PC-9 (cell line): Measurements from ENCODE around the gene ELP1. TPM values are rescaled to one million over a fixed set of nuclear protein-coding genes. Genes with fewer than 3 reads are reported as not detected.

Experiments used
- BruUV-seq: library from RNA; stranded (reverse); fragments of 400-500 nt; replicated peaks from 2 replicates; lab custom pipeline; 2021; lab: Mats Ljungman, UMichigan
- CTCF ChIA-PET: fragments of 300-600 bp; sonication (Branson Sonifier 250); formaldehyde crosslinking; loops from one replicate; lab custom pipeline; 2022; ENCODE audit warnings: antibody characterized with exemption; lab: Charles Lee
- POLR2A ChIA-PET: fragments of 300-600 bp; sonication (Branson Sonifier 250); formaldehyde crosslinking; loops from one replicate; lab custom pipeline; 2022; ENCODE audit warnings: antibody characterized with exemption; ENCODE audit not compliant: unreplicated experiment; lab: Charles Lee
- DNase-seq, 2 experiments: peaks; one replicate each; pipeline versions ENCODE4 v3.0.0 to v3.0.0-alpha.2; 2015 to 2022; ENCODE audit warnings: mixed read lengths in 1 of 2
- H2AFZ ChIP-seq: fragments of 200-600 bp; sonication (generic); 2 replicates; pipeline ENCODE4 v1.8.1; 2017; ENCODE audit warnings: antibody characterized with exemption
- H3F3A ChIP-seq: fragments of 200-600 bp; sonication (generic); 2 replicates; pipeline ENCODE4 v1.8.1; 2017; ENCODE audit warnings: antibody characterized with exemption, mild to moderate bottlenecking, low read depth; ENCODE audit not compliant: insufficient read depth
- H3K27ac ChIP-seq: fragments of 200-600 bp; sonication (generic); 2 replicates; pipeline ENCODE4 v1.6.1; 2016; ENCODE audit warnings: mixed run types
- H3K27me3 ChIP-seq: fragments of 200-600 bp; sonication (generic); 2 replicates; pipeline ENCODE4 v1.6.1; 2016; ENCODE audit warnings: low read depth, mixed run types; ENCODE audit not compliant: insufficient read depth
- H3K36me3 ChIP-seq: fragments of 200-600 bp; sonication (generic); 2 replicates; pipeline ENCODE4 v1.6.1; 2016; ENCODE audit warnings: low read depth, mixed run types
- H3K4me1 ChIP-seq: fragments of 200-600 bp; sonication (generic); replicated peaks from 2 replicates; pipeline ENCODE4 v1.6.1; 2016; ENCODE audit warnings: mixed run types; ENCODE audit not compliant: insufficient read depth
- H3K4me2 ChIP-seq: fragments of 200-600 bp; sonication (generic); 2 replicates; pipeline ENCODE4 v1.6.1; 2017; ENCODE audit warnings: mixed run types
- H3K4me3 ChIP-seq: fragments of 200-600 bp; sonication (generic); 2 replicates; pipeline ENCODE4 v1.6.1; 2016; ENCODE audit warnings: mixed run types
- H3K79me2 ChIP-seq: fragments of 200-600 bp; sonication (generic); 2 replicates; pipeline ENCODE4 v1.6.1; 2017; ENCODE audit warnings: low read depth, mixed run types
- H3K9me2 ChIP-seq: fragments of 200-600 bp; sonication (generic); 2 replicates; pipeline ENCODE4 v1.8.1; 2017; ENCODE audit warnings: mild to moderate bottlenecking; ENCODE audit not compliant: insufficient read depth
- H3K9me3 ChIP-seq: fragments of 200-600 bp; sonication (generic); 2 replicates; pipeline ENCODE4 v1.8.1; 2016; ENCODE audit warnings: low read depth; ENCODE audit not compliant: insufficient read depth
- H4K20me1 ChIP-seq: fragments of 200-600 bp; sonication (generic); 2 replicates; pipeline ENCODE4 v1.8.1; 2017; ENCODE audit not compliant: insufficient read depth
- CTCF ChIP-seq: fragments of 200-600 bp; sonication (generic); conservative IDR thresholded peaks from 2 replicates; pipeline ENCODE4 v1.6.1; 2017; ENCODE audit warnings: mixed run types, antibody characterized with exemption, mild to moderate bottlenecking, moderate library complexity
- EZH2 ChIP-seq: fragments of 200-600 bp; sonication (generic); IDR thresholded peaks from 2 replicates; pipeline ENCODE4 v1.8.0; 2017; ENCODE audit warnings: antibody characterized with exemption, low read depth
- intact Hi-C: fragments of 100-400 bp; cut with micrococcal nuclease; formaldehyde crosslinking; loops from one replicate; pipeline ENCODE4 v1.10.0; 2022; ENCODE audit not compliant: unreplicated experiment
- total RNA-seq: library from RNA; stranded (reverse); gene quantifications from 2 replicates; pipeline ENCODE4 v1.2.3, GENCODE V29; 2021

Gene ELP1
- total RNA-seq, 1 experiment from 2014 or later = 35.1 TPM

DNA sequence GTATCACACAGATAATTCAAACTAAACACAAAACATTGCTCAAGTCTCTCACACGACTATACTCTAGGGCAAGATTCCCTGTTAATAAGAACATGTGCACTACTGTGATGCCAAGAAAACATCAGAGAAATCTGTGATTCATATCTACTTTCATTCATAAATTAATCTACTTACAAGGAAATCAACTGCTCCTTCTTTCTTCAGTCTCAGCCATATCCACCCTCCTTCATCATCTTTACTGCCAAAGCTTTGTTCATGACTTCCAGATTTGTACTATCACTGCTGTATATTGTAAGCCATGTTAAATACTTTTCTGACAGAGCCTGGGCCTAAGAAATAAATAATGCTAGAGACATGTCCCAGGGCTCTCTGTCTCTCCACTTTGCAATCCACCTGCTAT, 44.3 kb upstream of the ELP1 start:
- no peak overlapping the region for H3K4me3 ChIP-seq
- no peak overlapping the region for H2AFZ ChIP-seq
- intact Hi-C loops = no loop called here
- CTCF ChIA-PET = no interaction called here
- H3K9me2 ChIP-seq = no peaks in the 10 kb centered on the region; the same call in 1 of the 2 replicates
- 0 out of 2 replicates have a peak, but pooled peaks cover 4% of the 10 kb centered on the region for H4K20me1 ChIP-seq
- DNase-seq = no peak
- no peaks in the 10 kb centered on the region for H3K79me2 ChIP-seq
- no peaks in the 10 kb centered on the region for H3K4me1 ChIP-seq
- H3K27me3 ChIP-seq = no peaks in the 10 kb centered on the region
- H3K36me3 ChIP-seq = peaks cover 5% of the 10 kb centered on the region
- no peak overlapping the region for H3K27ac ChIP-seq
- BruUV-seq = no TSS peak
- no peak for TF ChIP-seq CTCF
- no peak for TF ChIP-seq EZH2
- H3F3A ChIP-seq = no peaks in the 10 kb centered on the region
- no peaks in the 10 kb centered on the region for H3K9me3 ChIP-seq
- H3K4me2 ChIP-seq = no peak overlapping the region
- POLR2A ChIA-PET = no interaction called here

DNA sequence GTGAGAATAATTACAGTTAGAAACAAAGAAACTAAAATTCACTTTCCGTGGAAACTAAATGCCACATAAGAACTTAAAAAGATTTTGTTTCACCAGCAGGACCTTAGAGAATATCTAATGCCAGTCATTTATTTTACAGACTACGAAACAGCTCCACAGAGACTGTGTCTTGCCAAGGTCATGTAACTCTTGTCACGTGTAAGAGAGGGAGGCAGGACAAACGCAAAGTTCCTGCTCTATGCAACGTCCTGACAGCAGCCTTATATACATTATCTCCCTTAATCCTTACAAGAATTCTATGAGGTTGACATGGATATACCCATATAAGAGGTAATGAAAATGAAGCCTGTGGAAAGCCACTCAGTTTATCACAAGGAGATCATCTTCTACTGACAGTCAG, 40.0 kb upstream of the ELP1 start:
- H3K79me2 ChIP-seq = no peaks in the 10 kb centered on the region
- H3F3A ChIP-seq = no peaks in the 10 kb centered on the region
- DNase-seq = no peak
- TF ChIP-seq CTCF = no peak
- TF ChIP-seq EZH2 = no peak
- no peaks in the 10 kb centered on the region; the same call in 1 of the 2 replicates for H3K9me2 ChIP-seq
- no peaks in the 10 kb centered on the region for H3K27me3 ChIP-seq
- intact Hi-C loops = no loop called here
- no peak overlapping the region for H3K27ac ChIP-seq
- peaks cover 12% of the 10 kb centered on the region for H3K36me3 ChIP-seq
- H4K20me1 ChIP-seq = 0 out of 2 replicates have a peak, but pooled peaks cover 4% of the 10 kb centered on the region
- CTCF ChIA-PET = no interaction called here
- POLR2A ChIA-PET = no interaction called here
- H3K4me3 ChIP-seq = no peak overlapping the region
- no peaks in the 10 kb centered on the region for H3K4me1 ChIP-seq
- H3K9me3 ChIP-seq = no peaks in the 10 kb centered on the region
- H2AFZ ChIP-seq = no peak overlapping the region
- no TSS peak for BruUV-seq
- no peak overlapping the region for H3K4me2 ChIP-seq

GRCh38 chr9:108972626-108973209, 38.8 kb upstream of the ELP1 start:
- DNase-seq = no peak
- no peak overlapping the region for H3K4me3 ChIP-seq
- intact Hi-C loops = no loop called here
- peaks cover 12% of the 10 kb centered on the region for H3K36me3 ChIP-seq
- ChIA-PET CTCF (interaction anchor here (0.6 kb wide), 1 partner anchor 147 kb away, joined by 3 read pairs; no protein-coding TSS in a partner anchor), POLR2A (interaction anchor here (0.9 kb wide), 1 partner anchor 39 kb away, joined by 6 read pairs; the partner anchor contains the start of genes ABITRAM and ELP1)
- 0 out of 2 replicates have a peak, but pooled peaks cover 4% of the 10 kb centered on the region for H4K20me1 ChIP-seq
- TF ChIP-seq CTCF = no peak
- TF ChIP-seq EZH2 = no peak
- no TSS peak for BruUV-seq
- H3K4me2 ChIP-seq = no peak overlapping the region
- no peak overlapping the region for H2AFZ ChIP-seq
- no peaks in the 10 kb centered on the region; the same call in 1 of the 2 replicates for H3K9me2 ChIP-seq
- no peaks in the 10 kb centered on the region for H3K79me2 ChIP-seq
- no peaks in the 10 kb centered on the region for H3K9me3 ChIP-seq
- H3F3A ChIP-seq = no peaks in the 10 kb centered on the region
- no peak overlapping the region for H3K27ac ChIP-seq
- H3K27me3 ChIP-seq = no peaks in the 10 kb centered on the region
- no peaks in the 10 kb centered on the region for H3K4me1 ChIP-seq
